ENCODE measurements around the gene NDUFB11. TPM values are rescaled to one million over a fixed set of nuclear protein-coding genes. Genes with fewer than 3 reads are reported as not detected.

The NDUFB11 gene
- total RNA-seq, 1 donor from 2014 or later: 57.1 TPM

- no peaks in the 10 kb centered on the region for H3K4me1 ChIP-seq
- TF ChIP-seq CTCF (IDR thresholded peaks at IDR 0.05): no peak
- H3K27me3 ChIP-seq (ENCODE audit: low read depth): no peaks in the 10 kb centered on the region
- peaks cover 3% of the 10 kb centered on the region for H3K36me3 ChIP-seq
- H3K4me3 ChIP-seq: no peak overlapping the region
- intact Hi-C loops (cut with DNase I): no loop called here
- DNase-seq (no peak), ATAC-seq (no peak)
- no peak overlapping the region for H3K27ac ChIP-seq
- no peaks in the 10 kb centered on the region for H3K9me3 ChIP-seq
These were observed 19.9 kb upstream of the NDUFB11 start for GRCh38 chrX:47164420-47164819.

GRCh38 chrX:47162927-47163583 is 18.6 kb upstream of the NDUFB11 start:
- DNase-seq: no peak
- intact Hi-C loops (cut with DNase I): no loop called here

GRCh38 chrX:47160781-47161180 is 16.3 kb upstream of the NDUFB11 start:
- H3K4me3 ChIP-seq: no peak overlapping the region
- H3K36me3 ChIP-seq: peaks cover 14% of the 10 kb centered on the region
- TF ChIP-seq CTCF (IDR thresholded peaks at IDR 0.05): no peak
- no peaks in the 10 kb centered on the region for H3K9me3 ChIP-seq
- H3K27me3 ChIP-seq (ENCODE audit: low read depth): no peaks in the 10 kb centered on the region
- ATAC-seq (no peak), DNase-seq (no peak)
- H3K27ac ChIP-seq: no peak overlapping the region
- intact Hi-C loops (cut with DNase I): no loop called here
- H3K4me1 ChIP-seq: no peaks in the 10 kb centered on the region

More at GRCh38 chrX:47162927-47163583, 18.6 kb upstream of the NDUFB11 start:
- no peak overlapping the region for H3K27ac ChIP-seq
- no peak for TF ChIP-seq CTCF (IDR thresholded peaks at IDR 0.05)
- H3K4me3 ChIP-seq: no peak overlapping the region
- H3K27me3 ChIP-seq (ENCODE audit: low read depth): no peaks in the 10 kb centered on the region
- H3K9me3 ChIP-seq: no peaks in the 10 kb centered on the region
- no peaks in the 10 kb centered on the region for H3K36me3 ChIP-seq
- no peak for ATAC-seq
- H3K4me1 ChIP-seq: no peaks in the 10 kb centered on the region

GRCh38 chrX:47158781-47159180 is 14.3 kb upstream of the NDUFB11 start:
- Histone ChIP-seq H3K36me3 (peaks cover 21% of the 10 kb centered on the region), H3K4me1 (no peaks in the 10 kb centered on the region), H3K27ac (no peak overlapping the region), H3K27me3 (ENCODE audit: low read depth) (no peaks in the 10 kb centered on the region), H3K4me3 (no peak overlapping the region), H3K9me3 (no peaks in the 10 kb centered on the region)
- DNase-seq: no peak
- intact Hi-C loops (cut with DNase I): no loop called here
- TF ChIP-seq CTCF (IDR thresholded peaks at IDR 0.05): no peak
- no peak for ATAC-seq

GRCh38 chrX:47158131-47158530 is 13.6 kb upstream of the NDUFB11 start:
- intact Hi-C loops (cut with DNase I): no loop called here
- Histone ChIP-seq H3K9me3 (no peaks in the 10 kb centered on the region), H3K27me3 (ENCODE audit: low read depth) (no peaks in the 10 kb centered on the region), H3K36me3 (peaks cover 21% of the 10 kb centered on the region), H3K27ac (no peak overlapping the region), H3K4me3 (no peak overlapping the region), H3K4me1 (no peaks in the 10 kb centered on the region)
- no peak for ATAC-seq
- DNase-seq: no peak
- TF ChIP-seq CTCF (IDR thresholded peaks at IDR 0.05): no peak
